Panc1 (cell line): Measurements from ENCODE around the gene VWF.

Source experiments
- CTCF ChIP-seq: fragments of 450-650 bp; IDR thresholded peaks from 2 replicates; pipeline ENCODE4 v1.5.1; 2017; ENCODE audit warnings: mild to moderate bottlenecking
- POLR2AphosphoS5 ChIP-seq: IDR thresholded peaks from 2 replicates; pipeline ENCODE4 v1.6.1; 2012; ENCODE audit warnings: mild to moderate bottlenecking, low read depth, low read length, moderate library complexity
- REST ChIP-seq, 2 experiments: IDR thresholded peaks; 2 replicates each; pipeline ENCODE4 v1.6.1; 2011 to 2012; ENCODE audit warnings: low read depth in 2 of 2, control low read depth in 1 of 2, low read length in 1 of 2, mild to moderate bottlenecking in 1 of 2, moderate library complexity in 1 of 2; ENCODE audit not compliant: insufficient read depth in 1 of 2

GRCh38 chr12:6057700-6058099, 66.8 kb downstream of the VWF start:
- no peak for TF ChIP-seq CTCF
- no peak for TF ChIP-seq POLR2AphosphoS5
- no peak for TF ChIP-seq REST (IDR thresholded peaks at IDR 0.05; ENCODE audit: insufficient read depth in 1 of 2, low read depth in 2 of 2, low read length in 1 of 2)
